Ovary (tissue), 9 donors: ENCODE measurements around the gene C3. TPM values are rescaled to one million over a fixed set of nuclear protein-coding genes. Genes with fewer than 3 reads are reported as not detected.

Experiments
- DNase-seq, 5 donors: peaks; one replicate each; pipeline ENCODE4 v3.0.0-alpha.2; 2019 to 2020
- H3K27ac ChIP-seq, 2 donors: fragments of 200-600 bp; one replicate each; pipeline versions ENCODE4 v1.5.1 to v1.8.0; 2019 to 2022
- H3K27me3 ChIP-seq: fragments of 200-600 bp; one replicate; pipeline ENCODE4 v1.8.0; 2022
- H3K36me3 ChIP-seq: fragments of 200-600 bp; sonication (generic); one replicate; pipeline ENCODE4 v1.5.1; 2019
- H3K4me1 ChIP-seq: one replicate; pipeline ENCODE4 v1.8.1; 2013; ENCODE audit warnings: mild to moderate bottlenecking, moderate library complexity; ENCODE audit not compliant: insufficient read depth
- H3K4me3 ChIP-seq: fragments of 200-600 bp; sonication (generic); one replicate; pipeline ENCODE4 v1.5.1; 2017
- H3K9me3 ChIP-seq, 2 donors: fragments of 200-600 bp in 1 of 2; sonication (generic) in 1 of 2; one replicate each; pipeline versions ENCODE4 v1.5.1 to v1.8.1; 2013 to 2019; ENCODE audit warnings: mild to moderate bottlenecking in 1 of 2, moderate library complexity in 1 of 2
- CTCF ChIP-seq, 3 donors: fragments of 450-650 bp in 2 of 3; fragments of 200-600 bp in 1 of 3; IDR thresholded peaks; one replicate each; pipeline versions ENCODE4 v1.5.1 to v1.8.0; 2016 to 2022; ENCODE audit warnings: antibody characterized with exemption in 3 of 3, mild to moderate bottlenecking in 1 of 3
- EP300 ChIP-seq: sonication (generic); formaldehyde crosslinking; IDR thresholded peaks from one replicate; pipeline ENCODE4 v1.6.1; 2017; ENCODE audit warnings: antibody characterized with exemption
- POLR2A ChIP-seq: fragments of 450-650 bp; IDR thresholded peaks from one replicate; pipeline ENCODE4 v1.6.1; 2017; ENCODE audit warnings: antibody characterized with exemption, mild to moderate bottlenecking, moderate library complexity
- WGBS, 3 donors: extraction: QIAGEN DNeasy Blood & Tissue Kit in 1 of 3; methylation state at CpG; one replicate each; pipeline versions ENCODE4 v1.1.5 to v1.1.7; 2013 to 2017; 5-methylcytosine and 5-hydroxymethylcytosine counted together
- intact Hi-C, 4 donors: fragments of 100-400 bp; cut with DNase I; formaldehyde crosslinking; loops; one replicate each; pipeline versions ENCODE4 v1.11.0 to v1.15.1; 2022 to 2023
- polyA plus RNA-seq, 2 donors: library from polyadenylated mRNA; stranded (reverse); fragments of 200-250 nt in 1 of 2; fragments of 350-450 nt in 1 of 2; fragmentation: Illumina TruSeq in 1 of 2; extraction: RNeasy Lipid Tissue Mini Kit (QIAGEN cat#74804) in 1 of 2; gene quantifications; one replicate each; pipeline ENCODE4 v1.2.3, GENCODE V29; 2013 to 2014
- total RNA-seq, 7 donors: library from RNA; depleted of rRNA in 2 of 7; stranded (reverse); fragments of >200 nt in 2 of 7; fragmentation: NEBNext Ultra II Directional in 3 of 7; extraction: Animal tissue kit (Norgen Biotek cat#: 25700) in 3 of 7; gene quantifications; one replicate each; pipeline versions ENCODE4 v1.1.0 to v1.2.4, GENCODE V29; 2016 to 2023
- donor health status: DM: no; HTN: no; CAD: no; lungs with moderate emphysema.
- donor health status: DM: no; HTN: no; CAD: no.
- donor health status: Bipolar disorder and iron deficiency.
- donor health status: DM: yes; HTN: yes; CAD: no.
- donor health status: DM: no; HTN: no; CAD: no.
- donor health status: DM: yes; HTN: yes; CAD: no.

The C3 gene
- total and polyA plus RNA-seq, 9 donors: 130 to 3,887 (median 1,173) TPM

DNA sequence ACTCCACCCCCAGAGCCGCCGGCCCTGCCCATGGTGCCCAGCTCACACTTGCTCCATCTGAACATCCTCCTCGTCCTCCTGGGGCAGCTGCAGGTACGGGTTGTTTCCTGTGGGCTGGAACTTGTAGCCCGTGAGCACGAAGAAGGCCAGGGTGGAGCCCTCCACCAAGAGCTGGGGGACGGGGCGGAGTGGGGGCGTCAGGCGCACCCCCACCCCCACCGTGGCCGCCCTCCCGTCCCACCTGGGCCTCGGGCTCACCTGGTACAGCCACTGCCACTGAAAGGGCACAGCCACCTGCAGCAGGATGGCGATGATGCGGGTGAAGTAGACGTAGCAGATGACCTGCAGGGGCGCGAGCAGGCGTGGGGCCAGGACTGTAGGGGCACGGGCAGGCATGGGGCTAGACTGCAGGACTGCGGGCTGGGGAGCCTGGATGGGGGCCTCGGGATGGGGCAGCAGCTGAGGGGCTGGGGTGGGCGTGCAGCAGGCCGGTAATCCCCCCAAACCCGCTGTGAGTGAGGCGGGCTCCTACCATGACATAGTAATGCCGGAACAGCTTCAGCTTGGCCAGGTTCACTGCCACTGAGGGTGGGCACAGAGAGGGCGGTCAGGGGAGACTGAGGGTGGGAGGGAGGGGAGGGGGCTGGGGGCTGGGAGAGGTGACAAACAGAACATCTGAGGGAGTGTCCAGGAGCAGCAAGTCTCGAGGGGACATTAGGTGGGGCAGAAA lies 10.7 kb upstream of the C3 start:
- Histone ChIP-seq H3K4me1 (peaks cover 5% of the 10 kb centered on the region), H3K4me3 (no peak overlapping the region), H3K9me3 (no peaks in the 10 kb centered on the region), H3K27me3 (no peaks in the 10 kb centered on the region), H3K27ac (peak overlapping the region in 1 of 2 donors; percentile 88), H3K36me3 (no peaks in the 10 kb centered on the region)
- WGBS, 3 donors: 81 to 88% (median 85%) methylated on average over 30 of the region's 30 CpGs
- intact Hi-C loops: no loop called here
- peak in 2 of 5 donors; percentile 55 to 71 for DNase-seq
- TF ChIP-seq CTCF (IDR thresholded peaks at IDR 0.05): no peak

DNA sequence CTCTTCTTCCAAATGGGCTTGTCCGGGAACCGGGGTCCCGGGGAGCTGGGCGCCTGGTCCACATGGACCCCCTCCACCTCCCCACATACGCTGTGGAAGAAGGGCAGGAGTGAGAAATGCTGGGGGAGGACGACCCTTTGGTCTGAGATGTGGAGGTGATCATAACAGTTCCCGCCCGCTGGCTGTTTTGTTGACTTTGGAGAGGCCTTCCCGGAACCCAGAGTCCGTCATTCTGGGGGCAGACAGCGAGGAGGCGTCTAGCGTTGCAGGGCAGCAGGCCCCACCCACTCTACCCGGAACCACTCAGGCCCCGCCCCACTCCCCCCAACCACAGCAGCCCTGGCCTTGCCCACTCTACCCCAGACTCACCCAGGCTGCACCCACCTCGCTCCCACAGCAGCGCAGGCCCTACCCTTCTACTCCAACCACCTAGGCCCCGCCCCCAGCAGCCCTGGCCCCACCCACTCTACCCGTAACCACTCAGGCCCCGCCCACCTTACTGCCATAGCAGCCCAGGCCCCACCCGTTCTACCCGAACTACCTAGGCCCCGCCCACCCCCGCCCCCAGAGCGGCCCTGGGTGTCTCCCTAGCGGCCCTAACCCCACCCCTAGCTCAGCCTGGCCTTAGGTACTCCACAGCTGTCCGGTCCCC lies 9.8 kb upstream of the C3 start:
- DNase-seq: peak; percentile 89 to 98 (median 95)
- TF ChIP-seq POLR2A (no peak), EP300 (no peak), CTCF (IDR thresholded peaks at IDR 0.05) (no peak)
- Histone ChIP-seq H3K36me3 (no peaks in the 10 kb centered on the region), H3K9me3 (no peaks in the 10 kb centered on the region), H3K27ac (peak overlapping the region in 1 of 2 donors; percentile 88), H3K27me3 (no peaks in the 10 kb centered on the region), H3K4me1 (peaks cover 2% of the 10 kb centered on the region), H3K4me3 (peak overlapping the region; percentile 21)
- intact Hi-C loops: no loop called here
- WGBS, 3 donors: 39 to 43% (median 40%) methylated on average over 24 to 27 of the region's 27 CpGs

- no peaks in the 10 kb centered on the region for H3K36me3 ChIP-seq
- DNase-seq: peak in 1 of 5 donors; percentile 50
- H3K4me3 ChIP-seq: peak overlapping the region; percentile 21
- WGBS, 3 donors: 82 to 85% (median 83%) methylated on average over 23 of the region's 23 CpGs
- no peaks in the 10 kb centered on the region for H3K27me3 ChIP-seq
- intact Hi-C loops: no loop called here
- peaks cover 2% of the 10 kb centered on the region for H3K4me1 ChIP-seq
- no peaks in the 10 kb centered on the region for H3K9me3 ChIP-seq
- TF ChIP-seq POLR2A (no peak), EP300 (no peak)
- H3K27ac ChIP-seq: peak overlapping the region in 1 of 2 donors; percentile 88
Observed at GRCh38 chr19:6729573-6730152, 9.2 kb upstream of the C3 start.

DNA sequence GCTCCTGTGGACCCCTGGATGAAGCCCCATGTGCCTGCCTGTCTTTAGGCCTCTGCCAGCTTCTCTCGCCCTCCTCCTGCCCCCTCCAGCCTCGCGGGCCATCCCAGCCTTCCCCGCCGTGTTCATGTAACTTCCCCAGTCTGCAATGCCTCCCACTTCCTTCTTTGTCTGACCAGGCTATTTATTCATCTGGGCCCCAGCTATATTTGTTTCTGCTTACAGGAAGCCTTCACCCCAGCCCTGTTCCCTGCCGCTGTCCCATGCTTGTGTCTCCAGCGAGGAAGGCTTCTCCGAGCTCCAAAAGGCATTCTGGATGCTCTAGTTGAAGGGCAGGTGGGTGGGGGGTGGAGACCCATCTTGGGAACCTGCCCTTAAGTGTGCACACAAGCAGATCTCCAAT lies 7.9 kb upstream of the C3 start:
- H3K27ac ChIP-seq: no peak overlapping the region
- no peak for TF ChIP-seq CTCF (IDR thresholded peaks at IDR 0.05)
- TF ChIP-seq POLR2A: no peak
- no peak for TF ChIP-seq EP300
- peak in 1 of 5 donors; percentile 17 for DNase-seq

More for the DNA sequence above, 7.9 kb upstream of the C3 start:
- no peaks in the 10 kb centered on the region for H3K27me3 ChIP-seq
- peaks cover 2% of the 10 kb centered on the region for H3K4me1 ChIP-seq
- no peak overlapping the region for H3K4me3 ChIP-seq
- intact Hi-C loops: no loop called here
- WGBS, 3 donors: 37 to 53% (median 44%) methylated on average over 8 of the region's 8 CpGs
- H3K9me3 ChIP-seq: no peaks in the 10 kb centered on the region
- no peaks in the 10 kb centered on the region for H3K36me3 ChIP-seq
